Keratinocyte (primary cell): Measurements from ENCODE around the gene SDK1.

Experiments
- EZH2 ChIP-seq: IDR thresholded peaks from one replicate; pipeline ENCODE4 v1.6.1; 2012; ENCODE audit warnings: inconsistent platforms, mild to moderate bottlenecking, low read length, moderate library complexity
- TF ChIP-seq, protein P1 (sequence below), 3 experiments: IDR thresholded peaks in 1 of 3; conservative IDR thresholded peaks in 1 of 3; optimal IDR thresholded peaks in 1 of 3; 2 replicates in 2 of 3; 3 replicates in 1 of 3; pipeline versions ENCODE3 to v1.5.1; 2011; ENCODE audit warnings: low read length in 3 of 3, mild to moderate bottlenecking in 3 of 3, moderate library complexity in 2 of 3, control low read depth in 1 of 3, inconsistent platforms in 1 of 3; ENCODE audit not compliant: insufficient read depth in 2 of 3; ENCODE audit errors: extremely low read depth in 1 of 3

DNA sequence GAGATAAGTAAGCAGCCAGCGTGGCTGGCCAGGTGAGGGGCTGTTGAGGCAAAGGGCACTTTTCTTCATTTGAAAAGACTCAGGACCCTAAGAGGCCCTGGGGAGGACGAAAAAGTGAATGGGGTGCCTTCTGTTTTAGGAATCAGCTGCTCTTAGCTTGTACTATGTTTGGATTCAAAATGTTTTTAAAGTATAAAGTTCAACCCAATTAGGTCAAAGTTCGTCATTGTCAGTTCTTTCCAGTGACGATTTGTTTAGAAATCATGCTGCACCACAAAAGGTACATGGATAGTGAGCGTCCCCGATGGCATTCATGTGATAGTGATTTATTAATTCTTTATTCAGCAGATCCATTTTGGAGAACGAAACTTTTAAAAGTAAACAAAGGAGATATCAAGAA lies 338.2 kb downstream of the SDK1 start:
- TF ChIP-seq, protein P1, sequence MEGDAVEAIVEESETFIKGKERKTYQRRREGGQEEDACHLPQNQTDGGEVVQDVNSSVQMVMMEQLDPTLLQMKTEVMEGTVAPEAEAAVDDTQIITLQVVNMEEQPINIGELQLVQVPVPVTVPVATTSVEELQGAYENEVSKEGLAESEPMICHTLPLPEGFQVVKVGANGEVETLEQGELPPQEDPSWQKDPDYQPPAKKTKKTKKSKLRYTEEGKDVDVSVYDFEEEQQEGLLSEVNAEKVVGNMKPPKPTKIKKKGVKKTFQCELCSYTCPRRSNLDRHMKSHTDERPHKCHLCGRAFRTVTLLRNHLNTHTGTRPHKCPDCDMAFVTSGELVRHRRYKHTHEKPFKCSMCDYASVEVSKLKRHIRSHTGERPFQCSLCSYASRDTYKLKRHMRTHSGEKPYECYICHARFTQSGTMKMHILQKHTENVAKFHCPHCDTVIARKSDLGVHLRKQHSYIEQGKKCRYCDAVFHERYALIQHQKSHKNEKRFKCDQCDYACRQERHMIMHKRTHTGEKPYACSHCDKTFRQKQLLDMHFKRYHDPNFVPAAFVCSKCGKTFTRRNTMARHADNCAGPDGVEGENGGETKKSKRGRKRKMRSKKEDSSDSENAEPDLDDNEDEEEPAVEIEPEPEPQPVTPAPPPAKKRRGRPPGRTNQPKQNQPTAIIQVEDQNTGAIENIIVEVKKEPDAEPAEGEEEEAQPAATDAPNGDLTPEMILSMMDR (optimal IDR thresholded peaks at IDR 0.05 in 1 of 3, IDR thresholded peaks at IDR 0.05 in 1 of 3, conservative IDR thresholded peaks at IDR 0.05 in 1 of 3; ENCODE audit: extremely low read depth in 1 of 3, insufficient read depth in 2 of 3, low read length in 3 of 3): no peak
- TF ChIP-seq EZH2: no peak
